Measurements from ENCODE around the gene TNKS2.

DNA sequence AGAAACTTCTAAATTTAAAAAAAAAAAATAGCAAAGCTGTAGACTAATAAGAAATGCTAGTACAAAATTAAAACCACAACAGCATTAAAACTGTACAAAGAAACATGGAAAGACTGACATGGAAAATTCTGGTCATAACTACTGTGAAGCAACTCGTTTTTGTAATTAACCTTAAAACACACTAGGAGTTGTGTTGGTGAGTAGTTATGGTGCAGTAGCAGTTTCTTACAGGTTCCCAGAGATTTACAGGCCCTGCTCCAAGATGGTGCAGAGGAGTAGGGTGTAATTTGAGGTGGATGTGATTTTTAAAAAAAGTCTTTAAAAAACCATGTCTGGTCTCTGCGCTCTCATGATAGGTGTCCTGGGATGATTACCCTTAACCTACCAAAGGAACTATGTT is 31.0 kb downstream of the TNKS2 start:
- TF ChIP-seq, protein P1, sequence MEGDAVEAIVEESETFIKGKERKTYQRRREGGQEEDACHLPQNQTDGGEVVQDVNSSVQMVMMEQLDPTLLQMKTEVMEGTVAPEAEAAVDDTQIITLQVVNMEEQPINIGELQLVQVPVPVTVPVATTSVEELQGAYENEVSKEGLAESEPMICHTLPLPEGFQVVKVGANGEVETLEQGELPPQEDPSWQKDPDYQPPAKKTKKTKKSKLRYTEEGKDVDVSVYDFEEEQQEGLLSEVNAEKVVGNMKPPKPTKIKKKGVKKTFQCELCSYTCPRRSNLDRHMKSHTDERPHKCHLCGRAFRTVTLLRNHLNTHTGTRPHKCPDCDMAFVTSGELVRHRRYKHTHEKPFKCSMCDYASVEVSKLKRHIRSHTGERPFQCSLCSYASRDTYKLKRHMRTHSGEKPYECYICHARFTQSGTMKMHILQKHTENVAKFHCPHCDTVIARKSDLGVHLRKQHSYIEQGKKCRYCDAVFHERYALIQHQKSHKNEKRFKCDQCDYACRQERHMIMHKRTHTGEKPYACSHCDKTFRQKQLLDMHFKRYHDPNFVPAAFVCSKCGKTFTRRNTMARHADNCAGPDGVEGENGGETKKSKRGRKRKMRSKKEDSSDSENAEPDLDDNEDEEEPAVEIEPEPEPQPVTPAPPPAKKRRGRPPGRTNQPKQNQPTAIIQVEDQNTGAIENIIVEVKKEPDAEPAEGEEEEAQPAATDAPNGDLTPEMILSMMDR (IDR thresholded peaks at IDR 0.05): no peak
- TF ChIP-seq EZH2 (IDR thresholded peaks at IDR 0.05; ENCODE audit: borderline replicate concordance, insufficient read depth, low read depth, low read length, poor library complexity, severe bottlenecking): no peak

All from B cell (primary cell).